Fibroblast of skin of left quadriceps (primary cell): ENCODE results near the gene XYLT1.

ENCODE experiments used
- DNase-seq, 2 experiments: peaks; one replicate each; pipeline ENCODE4 v3.0.0-alpha.2; 2013; ENCODE audit warnings: low read depth in 2 of 2

The XYLT1 gene

GRCh38 chr16:17286443-17286842, 184.3 kb downstream of the XYLT1 start:
- no peak for DNase-seq

GRCh38 chr16:17283016-17283415, 187.7 kb downstream of the XYLT1 start:
- no peak for DNase-seq

- DNase-seq, result no peak
Measured at GRCh38 chr16:17282247-17282646, 188.5 kb downstream of the XYLT1 start.

- no peak for DNase-seq
Measured at GRCh38 chr16:17281052-17281451, 189.7 kb downstream of the XYLT1 start.

- no peak for DNase-seq
Measured at GRCh38 chr16:17278988-17279387, 191.8 kb downstream of the XYLT1 start.

- DNase-seq, result no peak
Measured at GRCh38 chr16:17277981-17278381, 192.8 kb downstream of the XYLT1 start.

GRCh38 chr16:17276610-17277009, 194.2 kb downstream of the XYLT1 start:
- no peak for DNase-seq

- DNase-seq, result no peak
Measured at GRCh38 chr16:17276010-17276530, 194.7 kb downstream of the XYLT1 start.

- DNase-seq, result no peak
Measured at GRCh38 chr16:17275076-17276009, 195.4 kb downstream of the XYLT1 start.

GRCh38 chr16:17273142-17273561, 197.6 kb downstream of the XYLT1 start:
- peak; percentile 83 to 87 for DNase-seq

- no peak for DNase-seq
Measured at GRCh38 chr16:17272716-17273115, 198.0 kb downstream of the XYLT1 start.

GRCh38 chr16:17271687-17272086, 199.1 kb downstream of the XYLT1 start:
- no peak for DNase-seq

- DNase-seq, result no peak
Measured at GRCh38 chr16:17270683-17271109, 200.1 kb downstream of the XYLT1 start.

GRCh38 chr16:17270111-17270510, 200.6 kb downstream of the XYLT1 start:
- DNase-seq, result no peak

GRCh38 chr16:17269439-17269838, 201.3 kb downstream of the XYLT1 start:
- DNase-seq, result no peak

GRCh38 chr16:17266608-17267313, 204.0 kb downstream of the XYLT1 start:
- no peak for DNase-seq

GRCh38 chr16:17265154-17265553, 205.6 kb downstream of the XYLT1 start:
- DNase-seq, result no peak

- DNase-seq, result no peak
Measured at GRCh38 chr16:17261197-17261858, 209.4 kb downstream of the XYLT1 start.

GRCh38 chr16:17260276-17260849, 210.4 kb downstream of the XYLT1 start:
- DNase-seq, result no peak

GRCh38 chr16:17259751-17260270, 210.9 kb downstream of the XYLT1 start:
- peak; percentile 53 to 58 for DNase-seq
